Neural cell (in vitro differentiated cells): ENCODE data around the gene PKM. TPM values are rescaled to one million over a fixed set of nuclear protein-coding genes. Genes with fewer than 3 reads are reported as not detected.

Experiments used
- H2AFZ ChIP-seq: fragments of 200-600, 300-800 bp; sonication (generic), shearing (Covaris generic); 2 replicates; pipeline ENCODE4 v1.6.0; 2014; ENCODE audit warnings: low read depth, mild to moderate bottlenecking, antibody characterized with exemption, low read length, moderate library complexity
- H3F3A ChIP-seq: fragments of 200-600 bp; shearing (Covaris generic); 2 replicates; pipeline ENCODE4 v1.6.1; 2016; ENCODE audit warnings: mild to moderate bottlenecking, moderate library complexity, mixed read lengths, antibody characterized with exemption, low read length; ENCODE audit not compliant: insufficient read depth, poor library complexity, severe bottlenecking
- H3K27ac ChIP-seq: fragments of 200-600, 300-800 bp; sonication (generic), shearing (Covaris generic); 2 replicates; pipeline ENCODE4 v1.5.1; 2014; ENCODE audit warnings: mild to moderate bottlenecking, low read length, moderate library complexity
- H3K27me3 ChIP-seq: fragments of 300-800, 200-600 bp; sonication (generic), shearing (Covaris generic); 2 replicates; pipeline ENCODE4 v1.6.0; 2014; ENCODE audit warnings: mild to moderate bottlenecking, low read depth, low read length, moderate library complexity; ENCODE audit not compliant: insufficient read depth
- H3K36me3 ChIP-seq: fragments of 300-800, 200-600 bp; sonication (generic), shearing (Covaris generic); 2 replicates; pipeline ENCODE4 v1.5.1; 2014; ENCODE audit warnings: mild to moderate bottlenecking, antibody characterized with exemption, low read length, moderate library complexity; ENCODE audit not compliant: insufficient read depth
- H3K4me2 ChIP-seq: fragments of 300-800, 200-600 bp; sonication (generic), shearing (Covaris generic); 2 replicates; pipeline ENCODE4 v1.6.0; 2014; ENCODE audit warnings: mild to moderate bottlenecking, low read length
- H3K4me3 ChIP-seq: fragments of 300-800, 200-600 bp; sonication (generic), shearing (Covaris generic); 2 replicates; pipeline ENCODE4 v1.5.1; 2014; ENCODE audit warnings: mild to moderate bottlenecking, low read length, moderate library complexity
- H3K79me2 ChIP-seq: fragments of 200-600 bp; shearing (Covaris generic); replicated peaks from 2 replicates; pipeline ENCODE4 v1.6.0; 2014; ENCODE audit warnings: mild to moderate bottlenecking, low read length, moderate library complexity; ENCODE audit not compliant: insufficient read depth
- H3K9ac ChIP-seq: fragments of 300-800, 200-600 bp; sonication (generic), shearing (Covaris generic); 2 replicates; pipeline ENCODE4 v1.6.1; 2016; ENCODE audit warnings: mild to moderate bottlenecking, low read length, mixed read lengths
- H3K9me2 ChIP-seq: fragments of 200-600 bp; shearing (Covaris generic); 2 replicates; pipeline ENCODE4 v1.6.1; 2016; ENCODE audit warnings: mild to moderate bottlenecking, low read length, mixed read lengths; ENCODE audit not compliant: insufficient read depth
- H3K9me3 ChIP-seq: fragments of 200-600, 300-800 bp; sonication (generic), shearing (Covaris generic); 2 replicates; pipeline ENCODE4 v1.6.1; 2016; ENCODE audit warnings: mild to moderate bottlenecking, mixed run types, low read length, moderate library complexity, mixed read lengths
- H4K20me1 ChIP-seq: fragments of 200-600 bp; shearing (Covaris generic); 2 replicates; pipeline ENCODE4 v1.6.1; 2016; ENCODE audit warnings: mild to moderate bottlenecking, mixed run types; ENCODE audit not compliant: insufficient read depth
- CTCF ChIP-seq: fragments of 450-650 bp; IDR thresholded peaks from 2 replicates; pipeline ENCODE4 v1.5.1; 2014; ENCODE audit warnings: antibody characterized with exemption, mild to moderate bottlenecking, moderate library complexity; ENCODE audit not compliant: poor library complexity, severe bottlenecking
- EP300 ChIP-seq: fragments of 450-650 bp; conservative IDR thresholded peaks from 2 replicates; pipeline ENCODE4 v1.6.1; 2014; ENCODE audit warnings: antibody characterized with exemption, mild to moderate bottlenecking, moderate library complexity; ENCODE audit not compliant: poor library complexity, severe bottlenecking
- EZH2 ChIP-seq: fragments of 200-600, 300-800 bp; shearing (Covaris generic), sonication (generic); IDR thresholded peaks from 2 replicates; pipeline ENCODE4 v1.6.1; 2014; ENCODE audit warnings: antibody characterized with exemption, low read length, borderline replicate concordance, mild to moderate bottlenecking; ENCODE audit not compliant: insufficient read depth, poor library complexity, severe bottlenecking
- MXI1 ChIP-seq: fragments of 450-650 bp; conservative IDR thresholded peaks from 2 replicates; pipeline ENCODE4 v1.6.1; 2014; ENCODE audit warnings: antibody characterized with exemption, mild to moderate bottlenecking; ENCODE audit not compliant: poor library complexity, severe bottlenecking
- POLR2AphosphoS5 ChIP-seq: IDR thresholded peaks from 2 replicates; pipeline ENCODE4 v1.6.1; 2012
- RAD21 ChIP-seq: fragments of 450-650 bp; conservative IDR thresholded peaks from 2 replicates; pipeline ENCODE4 v1.6.1; 2014; ENCODE audit warnings: antibody characterized with exemption, mild to moderate bottlenecking, moderate library complexity
- REST ChIP-seq: IDR thresholded peaks from 2 replicates; pipeline ENCODE4 v1.6.1; 2012; ENCODE audit warnings: borderline replicate concordance
- SMC3 ChIP-seq: fragments of 450-650 bp; conservative IDR thresholded peaks from 2 replicates; pipeline ENCODE4 v1.6.1; 2014; ENCODE audit warnings: antibody characterized with exemption, mild to moderate bottlenecking, moderate library complexity; ENCODE audit not compliant: poor library complexity
- TAF1 ChIP-seq: IDR thresholded peaks from 2 replicates; pipeline ENCODE4 v1.6.1; 2012; ENCODE audit warnings: low read depth
- polyA plus RNA-seq: library from polyadenylated mRNA; depleted of rRNA; stranded (reverse); fragments of >200 nt; gene quantifications from 2 replicates; pipeline ENCODE4 v1.2.3, GENCODE V29; 2014

PKM gene
- polyA plus RNA-seq, 1 donor from 2014 or later: 361 TPM

- no peak overlapping the region for H3K27ac ChIP-seq
- H3K4me3 ChIP-seq: no peak overlapping the region
- TF ChIP-seq SMC3 (peak; percentile 87), POLR2AphosphoS5 (no peak), CTCF (peak; percentile 91), TAF1 (no peak), RAD21 (peak; percentile 94), EZH2 (no peak), EP300 (no peak), REST (no peak), MXI1 (no peak)
- no peaks in the 10 kb centered on the region for H4K20me1 ChIP-seq
- H3K79me2 ChIP-seq: no peaks in the 10 kb centered on the region
- H3K4me2 ChIP-seq: no peak overlapping the region
- H2AFZ ChIP-seq: no peak overlapping the region
- no peaks in the 10 kb centered on the region for H3K36me3 ChIP-seq
- no peaks in the 10 kb centered on the region for H3K9me3 ChIP-seq
- H3K27me3 ChIP-seq: no peaks in the 10 kb centered on the region
- H3F3A ChIP-seq: no peaks in the 10 kb centered on the region
- H3K9ac ChIP-seq: peak overlapping the region; percentile 3
- H3K9me2 ChIP-seq: no peaks in the 10 kb centered on the region
Measured at GRCh38 chr15:72155635-72156616, 75.1 kb downstream of the PKM start.

- TF ChIP-seq RAD21 (no peak), EZH2 (no peak), MXI1 (no peak), REST (no peak), POLR2AphosphoS5 (no peak), EP300 (no peak), SMC3 (no peak), CTCF (no peak), TAF1 (no peak)
- H3K27me3 ChIP-seq: no peaks in the 10 kb centered on the region
- no peaks in the 10 kb centered on the region for H3K9me2 ChIP-seq
- H3K9me3 ChIP-seq: no peaks in the 10 kb centered on the region
- H2AFZ ChIP-seq: no peak overlapping the region
- no peaks in the 10 kb centered on the region for H3K36me3 ChIP-seq
- no peaks in the 10 kb centered on the region for H3F3A ChIP-seq
- H3K9ac ChIP-seq: peak overlapping the region; percentile 3
- no peaks in the 10 kb centered on the region for H3K79me2 ChIP-seq
- H4K20me1 ChIP-seq: no peaks in the 10 kb centered on the region
- no peak overlapping the region for H3K4me2 ChIP-seq
- H3K4me3 ChIP-seq: no peak overlapping the region
- no peak overlapping the region for H3K27ac ChIP-seq
Measured at GRCh38 chr15:72155003-72155621, 75.9 kb downstream of the PKM start.
